Mesenteric fat pad (tissue), 1 donor: Measurements from ENCODE around the gene FLRT1. TPM values are rescaled to one million over a fixed set of nuclear protein-coding genes. Genes with fewer than 3 reads are reported as not detected.
"Not testable (repeated sequence)": the region's sequence is repeated elsewhere in the genome, so short reads cannot be mapped to it uniquely, and the experiment has no call there.

ENCODE experiments used
- DNase-seq: peaks from one replicate; pipeline ENCODE4 v3.0.0-alpha.2; 2020; ENCODE audit warnings: low spot score
- total RNA-seq: library from RNA; stranded (reverse); fragmentation: NEBNext Ultra II Directional; extraction: Animal tissue kit (Norgen Biotek cat#: 25700); gene quantifications from one replicate; pipeline ENCODE4 v1.2.1, GENCODE V29; 2021
- donor health status: DM: yes; HTN: yes; CAD: no.

FLRT1 gene
- total RNA-seq, 1 donor from 2014 or later = not detected

DNA sequence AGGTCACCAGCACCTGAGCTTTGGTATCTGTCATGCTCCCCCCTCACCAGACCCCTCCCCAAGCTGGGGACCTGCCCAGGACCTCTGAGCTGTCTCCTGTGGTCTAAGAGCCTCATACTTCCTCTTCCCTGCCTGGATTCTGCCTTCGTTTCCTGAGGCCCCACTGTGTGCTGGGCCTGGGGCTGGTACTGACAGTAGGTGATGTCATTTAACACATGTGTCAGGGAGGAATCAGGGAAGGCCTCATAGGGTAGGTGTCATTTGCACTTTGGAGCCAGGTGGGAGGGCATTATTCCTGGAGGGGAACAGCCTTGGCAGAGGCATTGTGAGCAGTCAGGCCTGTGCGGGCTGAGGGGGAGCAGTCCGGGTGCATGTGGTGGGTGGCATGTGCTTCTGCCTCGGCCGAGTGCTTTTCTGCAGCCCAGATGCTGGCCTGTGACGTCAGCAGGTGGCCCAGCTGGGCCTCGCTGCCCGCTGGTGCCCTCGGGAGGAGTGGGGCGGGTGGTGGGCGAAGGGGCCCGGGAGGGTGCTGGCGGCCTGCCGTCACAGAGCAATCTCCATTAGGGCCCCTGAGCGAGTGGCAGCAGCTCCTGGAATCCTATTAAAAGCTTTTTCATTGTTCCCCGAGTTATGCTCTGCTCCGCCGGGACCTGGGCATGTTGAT, 9.1 kb downstream of the FLRT1 start:
- no peak for DNase-seq

DNA sequence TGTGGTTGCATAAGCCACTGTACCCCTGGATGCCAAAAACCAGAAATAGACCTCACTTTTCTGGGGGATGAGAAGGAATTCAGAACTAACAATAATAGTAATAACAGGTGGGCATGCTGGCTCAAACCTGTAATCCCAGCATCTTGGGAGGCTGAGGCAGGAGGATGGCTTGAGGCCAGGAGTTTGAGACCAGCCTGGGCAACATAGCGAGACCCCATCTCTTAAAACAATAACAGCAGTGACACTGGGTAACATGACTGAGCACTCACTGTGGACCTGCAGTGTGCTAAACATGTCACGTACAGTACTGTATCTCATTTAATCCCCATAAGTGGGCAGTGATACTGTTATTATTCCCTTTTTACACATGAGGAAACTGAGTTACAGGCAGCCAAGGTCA, 10.0 kb downstream of the FLRT1 start:
- no peak for DNase-seq

- not testable (repeated sequence) for DNase-seq
Measured at GRCh38 chr11:64047373-64047772, 11.6 kb downstream of the FLRT1 start.

- DNase-seq = no peak
Measured at GRCh38 chr11:64048042-64048854, 12.5 kb downstream of the FLRT1 start.

- no peak for DNase-seq
Measured at GRCh38 chr11:64049509-64049908, 13.8 kb downstream of the FLRT1 start.

DNA sequence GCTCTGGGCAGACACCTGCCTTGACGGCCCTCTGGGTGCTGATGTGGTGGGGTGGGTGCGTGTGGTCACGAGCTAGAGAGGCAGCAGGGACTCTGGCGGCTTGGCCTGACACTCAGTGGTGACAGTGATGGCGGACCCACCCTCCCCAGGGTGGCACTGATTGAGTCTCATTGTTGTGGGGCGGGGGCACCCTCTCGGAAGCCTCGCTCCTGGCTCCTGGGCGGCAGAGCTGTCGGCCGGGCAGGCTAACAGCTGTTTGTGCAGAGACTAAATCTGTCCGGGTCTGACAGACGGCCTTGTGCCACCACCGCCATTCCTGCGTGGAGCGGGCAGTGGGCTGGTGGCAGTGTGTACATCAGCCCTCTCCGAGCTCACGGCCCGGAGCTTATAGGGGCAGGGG, 15.6 kb downstream of the FLRT1 start:
- DNase-seq = no peak

DNA sequence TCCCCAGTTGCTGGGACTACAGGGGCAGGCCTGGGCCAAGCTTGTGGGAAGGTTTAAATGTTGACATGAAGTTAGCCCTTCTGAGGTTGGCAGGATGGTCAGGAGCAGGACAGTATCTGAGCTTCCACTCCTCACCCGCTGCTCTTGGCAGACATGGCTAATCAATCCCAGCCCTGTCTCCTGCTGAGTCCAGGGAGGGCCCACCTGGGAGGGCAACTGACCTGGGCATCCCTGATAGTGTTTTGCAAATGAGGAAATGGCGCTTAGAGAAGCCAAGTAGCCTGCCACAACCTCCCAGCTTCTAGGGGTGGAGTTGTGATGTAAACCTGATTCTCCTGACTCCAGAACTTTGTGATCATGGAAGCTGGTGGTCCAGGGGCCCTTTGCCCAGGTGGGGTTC, 16.7 kb downstream of the FLRT1 start:
- DNase-seq = no peak

GRCh38 chr11:64052938-64053622, 17.3 kb downstream of the FLRT1 start:
- no peak for DNase-seq

DNA sequence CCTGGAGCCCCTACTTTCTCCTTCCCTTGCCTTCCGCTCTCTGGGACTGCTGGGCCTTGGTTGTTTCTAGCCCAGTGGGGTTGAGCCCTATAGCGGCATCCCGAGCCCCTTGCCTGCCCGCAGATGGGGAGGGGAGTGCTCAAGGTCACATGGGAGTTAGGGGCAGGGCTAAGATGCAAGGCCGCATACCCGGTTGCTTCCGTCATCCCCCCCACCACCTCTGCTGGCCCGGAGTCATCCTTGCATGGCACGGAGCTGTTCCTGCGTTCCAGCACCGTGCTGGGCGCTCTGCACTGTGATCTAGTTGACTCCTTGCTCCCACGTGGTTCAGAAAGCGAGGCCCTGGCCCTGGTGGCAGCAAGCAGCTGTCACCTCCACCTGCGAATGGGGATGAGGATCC, 18.0 kb downstream of the FLRT1 start:
- DNase-seq = no peak

GRCh38 chr11:64055077-64055476, 19.3 kb downstream of the FLRT1 start:
- no peak for DNase-seq

GRCh38 chr11:64056213-64056785, 20.6 kb downstream of the FLRT1 start:
- no peak for DNase-seq

- DNase-seq = no peak
Measured at GRCh38 chr11:64056861-64057260, 21.1 kb downstream of the FLRT1 start.

DNA sequence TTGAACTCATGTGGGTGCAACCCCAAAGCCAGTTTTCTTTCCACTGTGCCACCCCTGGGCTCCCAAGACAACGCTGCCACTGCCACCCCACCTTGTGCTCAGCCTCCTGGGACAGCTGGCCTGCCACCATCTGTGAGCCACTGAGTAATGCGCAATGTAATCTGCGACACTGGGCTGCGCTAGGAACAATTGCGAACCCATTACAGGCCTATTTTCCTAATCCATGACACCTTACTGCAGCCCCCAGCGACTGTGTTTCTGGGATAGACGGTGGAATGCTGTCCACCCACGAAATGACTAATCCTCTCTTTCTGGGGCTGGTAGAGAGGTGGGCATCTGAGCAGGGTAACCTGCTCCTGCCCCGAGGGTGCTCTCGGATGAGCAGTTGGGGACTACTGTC, 22.2 kb downstream of the FLRT1 start:
- no peak for DNase-seq

DNA sequence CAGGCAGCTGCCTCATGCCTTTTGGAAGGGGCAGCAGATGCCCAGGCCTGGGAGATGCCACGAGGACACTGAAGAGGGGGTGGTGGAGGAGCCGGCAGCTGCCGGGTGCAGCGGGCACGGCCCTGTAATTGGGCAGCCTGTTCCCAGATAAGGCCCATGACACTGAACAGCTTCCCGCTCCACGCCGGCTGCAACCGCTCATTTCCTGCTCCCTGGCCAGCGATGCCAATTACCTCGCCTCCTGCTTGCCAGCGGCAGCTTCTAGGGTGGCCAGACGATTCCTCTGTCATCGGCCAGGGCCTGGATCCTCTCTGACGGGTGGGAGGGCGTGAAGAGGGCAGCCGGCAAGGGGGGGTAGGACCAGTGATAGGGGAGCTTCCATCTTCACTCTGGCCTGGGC, 22.8 kb downstream of the FLRT1 start:
- DNase-seq = no peak

DNA sequence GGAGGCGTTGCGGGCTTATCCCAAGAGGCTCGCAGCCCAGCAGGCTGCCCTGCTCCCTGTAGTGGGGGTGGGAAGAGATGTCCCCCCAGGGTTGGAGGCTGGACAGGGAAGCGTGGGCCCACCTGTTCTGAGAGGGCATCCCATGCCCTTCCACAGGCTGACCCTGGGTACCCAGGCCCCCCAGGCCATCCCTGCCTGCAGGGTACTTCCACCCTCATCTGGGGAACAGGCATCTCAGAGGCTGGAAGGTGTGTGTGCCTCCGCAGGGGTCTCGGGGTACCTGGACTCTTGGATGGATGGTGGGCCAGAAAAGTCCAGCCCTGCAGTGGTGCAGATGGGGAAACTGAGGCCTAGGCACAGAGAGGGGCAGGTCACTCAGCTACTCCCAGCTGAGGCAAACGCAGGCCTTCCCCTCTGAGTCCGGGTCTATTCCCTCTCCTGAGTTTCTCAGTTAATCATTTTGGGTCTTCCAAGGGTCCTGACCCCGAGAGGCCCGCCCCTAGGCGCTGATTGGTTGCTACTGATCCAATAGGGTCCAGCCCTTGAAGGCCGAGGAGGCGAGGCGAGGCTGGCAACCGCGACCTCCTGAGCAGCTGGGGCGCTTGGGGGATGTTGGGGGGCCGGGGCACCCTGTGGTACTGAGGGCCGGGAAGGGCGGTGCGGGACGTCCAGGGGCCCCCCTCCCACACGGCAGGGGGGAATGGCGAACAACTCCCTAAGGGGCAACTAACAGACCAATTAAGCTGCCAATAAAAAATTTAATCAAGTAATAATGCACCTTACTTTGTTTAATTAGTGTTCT, 23.8 kb downstream of the FLRT1 start:
- DNase-seq = no peak

DNA sequence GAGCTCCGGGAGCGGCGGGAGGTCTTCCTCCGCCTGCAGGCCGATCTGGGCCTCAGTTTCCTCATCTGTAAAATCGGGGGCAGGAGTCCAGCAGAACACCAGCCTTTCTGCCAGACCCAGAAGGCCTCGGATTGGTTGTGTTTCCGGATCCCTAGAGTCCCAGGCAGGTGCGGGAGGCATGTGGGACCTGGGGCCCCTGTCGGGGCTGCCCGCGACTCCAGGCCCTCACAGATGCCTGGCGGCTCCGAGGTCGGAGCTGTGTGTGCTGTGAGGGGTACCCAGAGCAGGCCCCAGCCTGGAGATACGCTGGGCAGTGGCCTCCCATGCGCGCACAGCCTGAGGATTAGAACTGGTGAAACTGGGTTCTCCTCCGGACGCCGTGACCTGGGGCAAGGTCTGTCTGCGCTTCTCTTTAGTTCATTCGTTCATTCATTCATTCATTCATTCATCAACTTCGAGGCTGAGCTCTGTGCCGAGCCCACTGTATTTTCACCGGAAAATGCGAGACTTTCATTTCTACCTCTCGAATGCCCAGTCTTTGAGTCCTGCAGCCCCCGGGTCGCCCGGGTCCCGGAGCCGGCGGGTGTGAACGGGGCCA, 24.6 kb downstream of the FLRT1 start:
- no peak for DNase-seq

- DNase-seq = no peak
Measured at GRCh38 chr11:64060861-64061444, 25.2 kb downstream of the FLRT1 start.

DNA sequence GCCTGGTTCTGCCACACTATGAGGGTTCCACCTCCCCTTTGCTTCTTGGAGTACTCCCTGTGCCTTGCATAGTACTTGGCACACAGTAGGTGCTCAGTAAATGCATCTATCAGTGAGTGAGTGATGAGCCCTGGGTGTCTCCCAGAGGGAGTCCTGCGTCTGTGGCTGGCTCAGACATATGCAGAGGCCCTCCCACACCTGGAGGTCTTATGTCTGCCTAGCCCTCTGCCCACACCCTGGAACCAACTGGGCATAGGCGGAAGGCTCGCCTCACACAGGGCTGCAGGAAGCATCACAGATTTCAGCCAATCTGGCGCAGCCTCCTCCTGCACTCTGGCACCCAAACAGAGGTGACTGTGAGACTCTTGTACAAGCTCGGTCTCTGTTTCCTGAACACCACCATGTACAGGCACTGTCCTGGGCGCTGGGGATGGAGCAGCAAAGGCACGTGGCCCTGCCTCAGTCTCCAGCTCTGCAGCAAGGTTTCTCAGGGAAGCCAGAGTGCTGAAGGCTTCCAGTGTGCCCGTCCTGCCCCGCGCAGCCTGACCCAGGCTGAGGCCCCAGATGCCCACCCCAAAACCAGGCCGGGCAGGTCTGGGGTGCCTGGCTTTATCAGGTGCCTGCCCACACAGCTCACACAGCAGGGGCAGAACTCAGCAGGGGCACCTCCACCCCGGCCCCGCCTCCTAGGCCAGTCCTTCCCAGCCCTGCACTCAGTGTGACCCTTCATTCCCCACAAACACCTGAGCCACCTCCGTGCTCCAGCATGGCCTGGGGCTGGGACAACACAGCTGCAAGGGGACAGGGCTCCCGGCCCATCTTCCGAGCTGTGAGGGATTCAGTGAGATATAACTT, 26.7 kb downstream of the FLRT1 start:
- DNase-seq = no peak

DNA sequence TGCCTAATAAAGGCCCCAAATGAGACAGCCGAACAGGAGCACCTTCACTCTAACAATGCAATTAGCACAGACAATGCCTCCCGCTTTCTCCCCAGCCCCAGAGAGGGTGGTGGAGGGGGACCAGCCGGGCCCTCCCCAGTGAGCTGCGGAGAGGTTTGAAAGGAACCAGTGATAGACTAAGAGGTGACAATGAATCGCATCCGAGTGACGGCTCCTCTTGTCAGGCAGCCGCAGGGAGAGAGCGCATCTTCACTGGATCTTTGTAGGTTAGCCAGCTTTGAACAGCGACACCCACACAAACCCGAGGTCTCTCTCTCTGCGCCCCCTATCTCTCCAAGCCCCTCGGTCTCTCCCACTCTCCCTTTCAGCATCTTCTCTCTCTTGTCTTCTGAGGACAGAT, 28.0 kb downstream of the FLRT1 start:
- no peak for DNase-seq
